Left colon (tissue), 2 donors: Measurements from ENCODE around the gene ALPG. TPM values are rescaled to one million over a fixed set of nuclear protein-coding genes. Genes with fewer than 3 reads are reported as not detected.
"Not testable (repeated sequence)": the region's sequence is repeated elsewhere in the genome, so short reads cannot be mapped to it uniquely, and the experiment has no call there.

Experiments
- ATAC-seq: fragments of 200-7000 bp; cut with Tn5 transposase; one replicate; pipeline ENCODE4 v1.9.1; 2020; ENCODE audit warnings: mild to moderate bottlenecking, moderate library complexity
- DNase-seq, 2 donors: peaks; one replicate each; pipeline ENCODE4 v3.0.0-alpha.2; 2020
- intact Hi-C, 2 donors: fragments of 100-400 bp; cut with DNase I in 1 of 2; cut with micrococcal nuclease in 1 of 2; formaldehyde crosslinking; loops; one replicate each; pipeline versions ENCODE4 v1.11.2 to v1.14.0; 2022; cut with DNase I, micrococcal nuclease
- total RNA-seq, 2 donors: library from RNA; stranded (reverse); fragmentation: NEBNext Ultra II Directional; extraction: Animal tissue kit (Norgen Biotek cat#: 25700); gene quantifications; one replicate each; pipeline ENCODE4 v1.2.1, GENCODE V29; 2021
- donor health status: DM: no; HTN: no; CAD: no.
- donor health status: DM: yes; HTN: yes; CAD: no.

ALPG gene
- total RNA-seq, 2 donors from 2014 or later: 0.56 to 1.8 TPM

GRCh38 chr2:232445149-232445885, 38.7 kb downstream of the ALPG start:
- intact Hi-C loops: loop anchor here in 1 of 2 donors (5.0 kb wide), 1 partner anchor 72 kb away; no protein-coding TSS in a partner anchor
- DNase-seq, ATAC-seq: not testable (repeated sequence)

- intact Hi-C loops: loop anchor here in 1 of 2 donors (5.0 kb wide), 1 partner anchor 71 kb away; no protein-coding TSS in a partner anchor
- ATAC-seq: peak; percentile 33
- DNase-seq: not testable (repeated sequence)
Observed at GRCh38 chr2:232446266-232446777, 39.7 kb downstream of the ALPG start.

- DNase-seq (no peak), ATAC-seq (no peak)
- intact Hi-C loops: loop anchor here in 1 of 2 donors (5.0 kb wide), 1 partner anchor 70 kb away; no protein-coding TSS in a partner anchor
Observed at GRCh38 chr2:232447091-232447620, 40.5 kb downstream of the ALPG start.

DNA sequence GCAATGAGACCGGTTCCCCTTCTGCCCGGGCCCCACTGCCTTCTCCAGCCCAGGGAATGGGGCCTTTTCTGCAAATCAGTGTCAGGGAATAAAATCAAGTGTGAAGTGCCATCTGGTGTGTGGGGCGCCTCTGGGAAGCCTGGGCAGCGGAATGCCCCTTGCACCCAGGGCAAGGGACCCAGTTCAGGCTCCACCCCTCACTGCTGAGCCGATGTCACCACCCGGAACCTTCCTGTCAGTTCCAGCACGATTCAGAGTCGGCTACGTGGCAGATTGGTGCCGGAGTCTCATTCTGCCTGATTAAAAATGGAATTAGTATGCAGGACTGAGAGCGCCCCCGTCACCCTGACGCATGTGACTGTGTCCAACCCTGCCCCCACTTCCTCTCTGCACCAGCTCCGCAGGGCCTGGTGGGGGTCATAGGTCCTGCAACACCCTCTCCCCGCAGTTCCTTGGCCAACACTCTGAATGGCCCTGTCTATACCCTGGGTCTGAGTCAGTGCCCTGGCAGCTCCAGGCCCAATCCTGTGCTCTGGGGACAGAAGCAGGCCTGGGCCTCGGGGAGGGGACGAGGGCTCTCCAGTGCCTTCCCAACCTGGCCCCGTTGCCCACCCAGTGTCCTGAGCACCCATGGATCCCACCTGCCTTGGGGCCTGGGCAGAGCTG, 41.1 kb downstream of the ALPG start:
- DNase-seq: peak; percentile 48 to 53

GRCh38 chr2:232448304-232448690, 41.7 kb downstream of the ALPG start:
- intact Hi-C loops: loop anchor here in 1 of 2 donors (5.0 kb wide), 1 partner anchor 69 kb away; no protein-coding TSS in a partner anchor
- ATAC-seq: no peak
- no peak for DNase-seq

More for the DNA sequence above, 41.1 kb downstream of the ALPG start:
- ATAC-seq: peak; percentile 86
- intact Hi-C loops: loop anchor here in 1 of 2 donors (5.0 kb wide), 1 partner anchor 70 kb away; no protein-coding TSS in a partner anchor

DNA sequence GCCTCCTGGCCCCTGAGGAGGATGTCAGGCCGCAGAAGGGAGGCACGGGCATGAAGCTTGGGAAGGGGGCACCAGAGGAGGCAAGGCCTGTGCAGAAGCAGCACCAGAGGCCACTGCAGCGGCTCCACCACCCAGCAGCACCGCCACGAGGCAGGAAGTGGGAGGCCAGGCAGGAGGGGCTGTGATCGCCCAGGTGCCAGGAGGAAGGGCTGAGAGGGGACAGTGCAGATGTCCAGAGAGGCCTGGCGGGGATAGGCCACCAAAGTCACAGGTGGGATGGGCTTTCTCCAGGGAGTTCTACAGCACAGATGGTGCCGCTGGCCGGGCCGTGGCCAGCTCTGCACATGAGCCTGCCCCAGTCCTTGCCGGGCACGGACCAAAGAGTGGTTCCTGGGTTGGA, 43.3 kb downstream of the ALPG start:
- DNase-seq (no peak), ATAC-seq (no peak)
- intact Hi-C loops: loop anchor here in 1 of 2 donors (5.0 kb wide), 1 partner anchor 67 kb away; no protein-coding TSS in a partner anchor

- intact Hi-C loops, DNase-seq, ATAC-seq: not testable (repeated sequence)
Observed at GRCh38 chr2:232451645-232452044, 45.0 kb downstream of the ALPG start.

DNA sequence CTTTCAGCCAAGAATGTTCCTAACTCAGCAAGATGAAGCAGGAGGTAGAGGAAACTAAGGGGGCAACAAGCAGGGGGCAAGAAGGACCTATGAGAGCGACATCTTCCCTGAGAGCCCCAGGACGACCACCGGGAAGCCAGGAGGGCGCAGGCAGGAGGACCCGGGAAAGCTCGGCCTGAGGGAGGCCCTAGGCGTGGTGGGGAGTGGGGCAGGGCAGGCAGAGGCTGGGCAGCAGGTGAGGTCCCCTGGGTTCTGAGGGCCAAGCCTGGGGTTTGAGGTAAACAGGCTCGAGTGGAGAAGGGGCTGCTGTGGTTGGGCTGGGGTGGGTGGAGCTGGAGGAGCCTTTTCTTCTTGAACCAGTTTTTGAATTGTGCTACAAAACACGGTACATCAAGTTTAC, 48.0 kb downstream of the ALPG start:
- ATAC-seq (no peak), DNase-seq (no peak)

GRCh38 chr2:232455426-232456255, 49.0 kb downstream of the ALPG start, which contains the start of gene ALPI:
Gene ALPI (plus strand): TSS chr2:232456153. CDS start chr2:232456200, 47 bp downstream.
- DNase-seq (peak; percentile 88 to 95), ATAC-seq (peak; percentile 99)
- intact Hi-C loops: no loop called here

More for the DNA sequence above, 48.0 kb downstream of the ALPG start:
- intact Hi-C loops: no loop called here

GRCh38 chr2:232456296-232457120, 49.9 kb downstream of the ALPG start:
- ATAC-seq (no peak), DNase-seq (no peak)
- intact Hi-C loops: no loop called here

DNA sequence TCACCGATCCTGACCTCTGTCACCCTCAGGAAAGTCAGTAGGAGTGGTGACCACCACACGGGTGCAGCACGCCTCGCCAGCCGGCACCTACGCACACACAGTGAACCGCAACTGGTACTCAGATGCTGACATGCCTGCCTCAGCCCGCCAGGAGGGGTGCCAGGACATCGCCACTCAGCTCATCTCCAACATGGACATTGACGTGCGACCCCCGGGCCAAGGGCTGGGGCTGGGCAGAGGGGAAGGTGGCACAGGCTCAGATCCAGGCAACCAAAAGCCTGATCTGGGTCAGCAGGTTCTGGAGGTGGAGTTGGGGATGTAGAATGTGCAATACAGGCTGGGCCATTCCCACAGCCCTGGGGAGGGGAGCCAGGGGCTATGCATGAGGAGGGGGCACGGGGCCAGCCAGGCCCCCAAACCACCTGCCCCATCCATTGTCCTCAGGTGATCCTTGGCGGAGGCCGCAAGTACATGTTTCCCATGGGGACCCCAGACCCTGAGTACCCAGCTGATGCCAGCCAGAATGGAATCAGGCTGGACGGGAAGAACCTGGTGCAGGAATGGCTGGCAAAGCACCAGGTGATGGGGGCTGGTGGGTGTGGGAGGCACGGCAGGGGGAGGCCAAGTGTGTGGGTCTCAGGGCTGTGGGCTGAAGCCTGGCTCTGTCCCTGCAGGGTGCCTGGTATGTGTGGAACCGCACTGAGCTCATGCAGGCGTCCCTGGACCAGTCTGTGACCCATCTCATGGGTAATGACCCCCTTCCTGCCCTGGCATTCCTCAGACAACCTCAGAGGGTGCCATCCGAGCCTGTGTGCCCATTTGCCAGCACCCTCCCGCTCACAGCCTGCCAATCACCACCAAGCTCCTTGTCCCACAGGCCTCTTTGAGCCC, 50.7 kb downstream of the ALPG start:
- intact Hi-C loops: no loop called here
- no peak for ATAC-seq
- DNase-seq: no peak

DNA sequence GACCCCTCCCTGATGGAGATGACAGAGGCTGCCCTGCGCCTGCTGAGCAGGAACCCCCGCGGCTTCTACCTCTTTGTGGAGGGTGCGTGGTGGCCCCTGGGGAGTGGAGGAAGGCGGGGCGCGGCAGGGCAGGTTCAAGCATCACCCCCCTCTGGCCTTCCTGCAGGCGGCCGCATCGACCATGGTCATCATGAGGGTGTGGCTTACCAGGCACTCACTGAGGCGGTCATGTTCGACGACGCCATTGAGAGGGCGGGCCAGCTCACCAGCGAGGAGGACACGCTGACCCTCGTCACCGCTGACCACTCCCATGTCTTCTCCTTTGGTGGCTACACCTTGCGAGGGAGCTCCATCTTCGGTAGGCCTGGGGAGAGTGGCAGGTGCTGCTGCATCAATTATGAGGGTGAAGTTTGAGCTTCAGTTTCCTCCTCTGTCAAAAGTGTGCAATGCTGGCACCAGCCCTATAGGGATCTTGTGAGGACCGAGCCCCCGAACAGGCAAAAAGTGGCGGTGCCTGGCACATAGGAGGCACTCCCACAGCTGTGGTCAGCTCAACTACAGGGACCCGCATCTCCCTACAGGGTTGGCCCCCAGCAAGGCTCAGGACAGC, 51.5 kb downstream of the ALPG start:
- intact Hi-C loops: no loop called here
- DNase-seq (no peak), ATAC-seq (no peak)

- no peak for ATAC-seq
- intact Hi-C loops: no loop called here
- DNase-seq: no peak
Observed at GRCh38 chr2:232458661-232459418, 52.2 kb downstream of the ALPG start.

DNA sequence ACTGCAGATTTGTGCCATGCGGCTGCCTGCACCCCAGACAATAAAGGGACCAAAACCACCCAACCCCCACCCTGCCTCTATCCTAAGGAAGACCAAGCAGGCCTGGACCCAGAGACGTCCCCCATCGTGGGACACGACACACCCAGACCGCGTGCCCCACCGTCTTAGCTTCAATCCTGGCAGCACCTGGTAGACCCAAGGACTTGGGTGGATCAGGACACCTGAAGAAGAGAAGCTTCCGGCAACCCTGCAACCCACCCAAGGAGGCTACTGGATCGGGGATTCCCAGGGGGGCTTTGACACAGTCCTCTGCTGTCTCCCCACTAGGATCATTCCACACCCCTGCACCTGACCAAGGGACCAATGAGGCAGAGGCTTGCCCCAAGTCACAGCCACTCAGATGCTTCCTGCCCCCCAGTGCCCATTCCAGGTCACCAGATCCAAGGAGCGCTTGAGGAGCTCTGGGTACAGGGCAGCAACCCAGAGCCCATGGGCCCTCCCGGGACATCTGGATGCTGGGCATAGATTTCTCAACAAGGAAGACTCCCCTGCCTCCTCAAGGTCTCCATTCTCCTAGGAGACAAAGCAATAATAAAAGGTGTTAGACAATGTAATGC, 52.9 kb downstream of the ALPG start:
- ATAC-seq (no peak), DNase-seq (no peak)
- intact Hi-C loops: no loop called here

DNA sequence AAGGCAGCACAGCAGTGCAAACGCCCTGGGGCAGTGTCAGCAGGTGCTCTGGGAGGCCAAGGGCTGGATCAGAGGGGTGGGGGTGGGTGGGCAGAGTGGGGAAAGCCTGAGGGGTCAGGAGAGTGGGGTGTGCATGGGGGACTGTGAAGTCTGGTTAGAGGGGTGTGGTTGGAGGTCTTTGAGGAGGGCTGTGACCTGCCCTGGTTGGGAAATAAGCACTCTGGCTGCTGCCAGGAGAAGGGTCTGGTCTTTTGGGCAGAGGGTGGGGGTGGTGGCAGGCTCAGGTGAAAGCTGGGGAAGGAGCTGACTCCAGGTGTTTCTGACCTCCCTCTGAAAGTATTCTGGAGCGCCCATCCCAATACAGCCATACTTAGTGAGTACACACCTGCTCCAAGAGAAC, 53.5 kb downstream of the ALPG start:
- intact Hi-C loops: no loop called here
- no peak for DNase-seq
- no peak for ATAC-seq
